OCI-LY1 (cell line): ENCODE data around the gene FCGR2B.

ENCODE experiments used
- CTCF ChIP-seq: fragments of 200-600 bp; sonication (generic), shearing (Covaris generic); IDR thresholded peaks from 2 replicates; pipeline ENCODE4 v1.5.1; 2017; ENCODE audit warnings: mild to moderate bottlenecking, antibody characterized with exemption, low read length, moderate library complexity, mixed read lengths
- EZH2 ChIP-seq: fragments of 200-600 bp; sonication (generic), shearing (Covaris generic); IDR thresholded peaks from 2 replicates; pipeline ENCODE4 v1.8.0; 2017; ENCODE audit warnings: borderline replicate concordance, mixed run types, mild to moderate bottlenecking, antibody characterized with exemption, low read length, moderate library complexity, mixed read lengths

GRCh38 chr1:161727256-161727924 lies 64.4 kb downstream of the FCGR2B start:
- no peak for TF ChIP-seq CTCF
- no peak for TF ChIP-seq EZH2
